HG02678 (cell line): ENCODE data around the gene TAB2.

Source experiments
- ATAC-seq: cut with Tn5 transposase; IDR thresholded peaks from one replicate; pipeline ENCODE4 v1.9.1; 2021; ENCODE audit warnings: mild to moderate bottlenecking, moderate library complexity; ENCODE audit not compliant: unreplicated experiment

TAB2 gene

GRCh38 chr6:149317644-149318571 lies at the start of gene TAB2:
TSS of gene TAB2 (plus strand) at chr6:149317712. CDS start at chr6:149369998, 52,286 bp downstream.
- peak; percentile 28 for ATAC-seq

- no peak for ATAC-seq
These were observed 49.4 kb upstream of the TAB2 start for GRCh38 chr6:149268146-149268545.

- ATAC-seq: no peak
These were observed 48.7 kb upstream of the TAB2 start for GRCh38 chr6:149268768-149269167.

GRCh38 chr6:149270616-149271015 lies 46.9 kb upstream of the TAB2 start:
- no peak for ATAC-seq

- ATAC-seq: peak; percentile 59
These were observed 45.9 kb upstream of the TAB2 start for GRCh38 chr6:149271348-149272340.

GRCh38 chr6:149273318-149273717 lies 44.2 kb upstream of the TAB2 start:
- ATAC-seq: peak; percentile 44

GRCh38 chr6:149275621-149276020 lies 41.9 kb upstream of the TAB2 start:
- ATAC-seq: no peak

- no peak for ATAC-seq
These were observed 39.9 kb upstream of the TAB2 start for GRCh38 chr6:149277621-149278020.

- ATAC-seq: no peak
These were observed 38.5 kb upstream of the TAB2 start for GRCh38 chr6:149278997-149279396.

- no peak for ATAC-seq
These were observed 32.6 kb upstream of the TAB2 start for GRCh38 chr6:149284904-149285303.

- ATAC-seq: no peak
These were observed 31.9 kb upstream of the TAB2 start for GRCh38 chr6:149285626-149286025.

- ATAC-seq: no peak
These were observed 30.6 kb upstream of the TAB2 start for GRCh38 chr6:149286905-149287304.

- no peak for ATAC-seq
These were observed 28.2 kb upstream of the TAB2 start for GRCh38 chr6:149289192-149289781.

GRCh38 chr6:149289966-149290365 lies 27.5 kb upstream of the TAB2 start:
- ATAC-seq: no peak

- no peak for ATAC-seq
These were observed 24.3 kb upstream of the TAB2 start for GRCh38 chr6:149293244-149293643.

GRCh38 chr6:149300563-149300962 lies 16.9 kb upstream of the TAB2 start:
- ATAC-seq: no peak

- ATAC-seq: no peak
These were observed 14.8 kb upstream of the TAB2 start for GRCh38 chr6:149302723-149303122.

GRCh38 chr6:149303468-149303867 lies 14.0 kb upstream of the TAB2 start:
- no peak for ATAC-seq

GRCh38 chr6:149305372-149305771 lies 12.1 kb upstream of the TAB2 start:
- no peak for ATAC-seq

GRCh38 chr6:149306967-149307366 lies 10.5 kb upstream of the TAB2 start:
- no peak for ATAC-seq

GRCh38 chr6:149311293-149311692 lies 6.2 kb upstream of the TAB2 start:
- ATAC-seq: no peak
